GM21528 (cell line): ENCODE data around the gene ZCRB1.
"Not testable (repeated sequence)": the region's sequence is repeated elsewhere in the genome, so short reads cannot be mapped to it uniquely, and the experiment has no call there.

Experiments used
- ATAC-seq: cut with Tn5 transposase; IDR thresholded peaks from one replicate; pipeline ENCODE4 v1.9.1; 2021; ENCODE audit warnings: mild to moderate bottlenecking, moderate library complexity; ENCODE audit not compliant: unreplicated experiment, low FRiP score

The ZCRB1 gene

GRCh38 chr12:42332301-42333285 is 6.7 kb upstream of the ZCRB1 start:
- ATAC-seq: peak; percentile 67

- ATAC-seq: not testable (repeated sequence)
Observed at GRCh38 chr12:42330097-42330496, 4.2 kb upstream of the ZCRB1 start.

GRCh38 chr12:42327227-42327590 is 1.3 kb upstream of the ZCRB1 start:
- ATAC-seq: no peak

- peak; percentile 26 for ATAC-seq
Observed at GRCh38 chr12:42326541-42327226, 790 bp upstream of the ZCRB1 start.

GRCh38 chr12:42325326-42325652 is 605 bp downstream of the ZCRB1 start:
- no peak for ATAC-seq

GRCh38 chr12:42323856-42324255 is 2.0 kb downstream of the ZCRB1 start:
- ATAC-seq: no peak

GRCh38 chr12:42322567-42322966 is 3.3 kb downstream of the ZCRB1 start:
- ATAC-seq: no peak

GRCh38 chr12:42320796-42321195 is 5.1 kb downstream of the ZCRB1 start:
- ATAC-seq: no peak

GRCh38 chr12:42315108-42315507 is 10.8 kb downstream of the ZCRB1 start:
- no peak for ATAC-seq

- no peak for ATAC-seq
Observed at GRCh38 chr12:42309996-42310395, 15.9 kb downstream of the ZCRB1 start.

- ATAC-seq: no peak
Observed at GRCh38 chr12:42308390-42308789, 17.5 kb downstream of the ZCRB1 start.

- no peak for ATAC-seq
Observed at GRCh38 chr12:42306297-42306696, 19.6 kb downstream of the ZCRB1 start.

- ATAC-seq: peak; percentile 84
Observed at GRCh38 chr12:42299392-42300308, 26.2 kb downstream of the ZCRB1 start.

GRCh38 chr12:42298887-42299286 is 27.0 kb downstream of the ZCRB1 start:
- no peak for ATAC-seq

- ATAC-seq: no peak
Observed at GRCh38 chr12:42296503-42297109, 29.3 kb downstream of the ZCRB1 start.

- no peak for ATAC-seq
Observed at GRCh38 chr12:42291680-42292079, 34.2 kb downstream of the ZCRB1 start.

- no peak for ATAC-seq
Observed at GRCh38 chr12:42288544-42288943, 37.4 kb downstream of the ZCRB1 start.

- no peak for ATAC-seq
Observed at GRCh38 chr12:42286741-42287140, 39.2 kb downstream of the ZCRB1 start.

GRCh38 chr12:42285431-42285830 is 40.5 kb downstream of the ZCRB1 start:
- no peak for ATAC-seq

- ATAC-seq: no peak
Observed at GRCh38 chr12:42284876-42285275, 41.0 kb downstream of the ZCRB1 start.
